A549 (cell line): ENCODE results near the gene KRTAP9-3.

Source experiments
- CEBPB ChIP-seq, 2 experiments: fragments of >200 bp in 1 of 2; sonication (Bioruptor Twin) in 1 of 2; formaldehyde crosslinking in 1 of 2; IDR thresholded peaks; 2 replicates each; pipeline ENCODE4 v1.6.1; 2012 to 2016
- CTCF ChIP-seq: fragments of >200 bp; sonication (Bioruptor Twin); formaldehyde crosslinking; IDR thresholded peaks from 3 replicates; pipeline ENCODE4 v1.5.1; 2016
- EP300 ChIP-seq, 2 experiments: fragments of >200 bp; sonication (Bioruptor Twin); formaldehyde crosslinking; IDR thresholded peaks; 2 replicates in 1 of 2; 3 replicates in 1 of 2; pipeline ENCODE4 v1.6.1; 2016 to 2017
- JUN ChIP-seq, 2 experiments: fragments of >200 bp; sonication (Bioruptor Twin); formaldehyde crosslinking; IDR thresholded peaks; 2 replicates in 1 of 2; 3 replicates in 1 of 2; pipeline ENCODE4 v1.6.1; 2016 to 2017
- POLR2A ChIP-seq: IDR thresholded peaks from 2 replicates; pipeline ENCODE4 v1.6.1; 2012; ENCODE audit warnings: mild to moderate bottlenecking, low read length
- POLR2AphosphoS2 ChIP-seq: conservative IDR thresholded peaks from 2 replicates; pipeline ENCODE4 v1.6.1; 2012; ENCODE audit warnings: low read length, improper control_type of control experiment, inconsistent platforms
- REST ChIP-seq: fragments of 200-600 bp; sonication (generic); IDR thresholded peaks from 2 replicates; pipeline ENCODE4 v1.6.1; 2016; ENCODE audit warnings: antibody characterized with exemption, mild to moderate bottlenecking, moderate library complexity
- RFX5 ChIP-seq: fragments of 450-650 bp; IDR thresholded peaks from 2 replicates; pipeline ENCODE4 v1.7.1; 2014; ENCODE audit warnings: antibody characterized with exemption, mild to moderate bottlenecking, moderate library complexity
- USF2 ChIP-seq: fragments of 450-650 bp; IDR thresholded peaks from 2 replicates; pipeline ENCODE4 v1.6.1; 2014; ENCODE audit warnings: antibody characterized with exemption

GRCh38 chr17:41186872-41187271 lies 45.4 kb upstream of the KRTAP9-3 start:
- no peak for TF ChIP-seq POLR2A
- no peak for TF ChIP-seq CTCF
- no peak for TF ChIP-seq EP300 (IDR thresholded peaks at IDR 0.05)
- no peak for TF ChIP-seq USF2
- no peak for TF ChIP-seq REST
- TF ChIP-seq RFX5: no peak
- no peak for TF ChIP-seq JUN (IDR thresholded peaks at IDR 0.05)
- no peak for TF ChIP-seq CEBPB (IDR thresholded peaks at IDR 0.05)
- no peak for TF ChIP-seq POLR2AphosphoS2
